ENCODE results near the gene IZUMO1R.
"Not testable (repeated sequence)": the region's sequence is repeated elsewhere in the genome, so short reads cannot be mapped to it uniquely, and the experiment has no call there.

DNA sequence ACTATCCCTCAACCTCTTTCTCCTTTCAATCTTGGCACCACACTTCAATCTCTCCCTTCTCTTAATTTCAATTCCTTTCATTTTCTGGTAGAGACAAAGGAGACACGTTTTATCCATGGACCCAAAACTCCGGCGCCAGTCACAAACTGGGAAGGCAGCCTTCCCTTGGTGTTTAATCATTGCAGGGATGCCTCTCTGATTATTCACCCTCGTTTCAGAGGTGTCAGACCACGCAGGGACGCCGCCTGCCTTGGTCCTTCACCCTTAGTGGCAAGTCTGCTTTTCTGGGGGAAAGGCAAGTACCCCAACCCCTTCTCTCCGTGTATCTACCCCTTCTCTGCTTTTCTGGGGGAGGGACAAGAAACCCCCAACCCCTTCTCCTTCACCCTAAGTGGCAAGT lies 41.9 kb downstream of the IZUMO1R start:
- not testable (repeated sequence) for TF ChIP-seq POLR2A (IDR thresholded peaks at IDR 0.05)
- TF ChIP-seq, protein P1, sequence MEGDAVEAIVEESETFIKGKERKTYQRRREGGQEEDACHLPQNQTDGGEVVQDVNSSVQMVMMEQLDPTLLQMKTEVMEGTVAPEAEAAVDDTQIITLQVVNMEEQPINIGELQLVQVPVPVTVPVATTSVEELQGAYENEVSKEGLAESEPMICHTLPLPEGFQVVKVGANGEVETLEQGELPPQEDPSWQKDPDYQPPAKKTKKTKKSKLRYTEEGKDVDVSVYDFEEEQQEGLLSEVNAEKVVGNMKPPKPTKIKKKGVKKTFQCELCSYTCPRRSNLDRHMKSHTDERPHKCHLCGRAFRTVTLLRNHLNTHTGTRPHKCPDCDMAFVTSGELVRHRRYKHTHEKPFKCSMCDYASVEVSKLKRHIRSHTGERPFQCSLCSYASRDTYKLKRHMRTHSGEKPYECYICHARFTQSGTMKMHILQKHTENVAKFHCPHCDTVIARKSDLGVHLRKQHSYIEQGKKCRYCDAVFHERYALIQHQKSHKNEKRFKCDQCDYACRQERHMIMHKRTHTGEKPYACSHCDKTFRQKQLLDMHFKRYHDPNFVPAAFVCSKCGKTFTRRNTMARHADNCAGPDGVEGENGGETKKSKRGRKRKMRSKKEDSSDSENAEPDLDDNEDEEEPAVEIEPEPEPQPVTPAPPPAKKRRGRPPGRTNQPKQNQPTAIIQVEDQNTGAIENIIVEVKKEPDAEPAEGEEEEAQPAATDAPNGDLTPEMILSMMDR (IDR thresholded peaks at IDR 0.05): not testable (repeated sequence)
